ENCODE data around the gene GPR89B.
"Not testable (repeated sequence)": the region's sequence is repeated elsewhere in the genome, so short reads cannot be mapped to it uniquely, and the experiment has no call there.

GPR89B gene

GRCh38 chr1:147978896-147979651, 50.9 kb downstream of the GPR89B start:
- H3K9me3 ChIP-seq (ENCODE audit: control insufficient read depth, insufficient read depth, low read length); H3K4me1 ChIP-seq (ENCODE audit: insufficient read depth, low read length); H3K36me3 ChIP-seq (ENCODE audit: insufficient read depth, low read length); H3K9ac ChIP-seq (ENCODE audit: low read depth, low read length): not testable (repeated sequence)

GRCh38 chr1:147985374-147985773, 57.2 kb downstream of the GPR89B start:
- not testable (repeated sequence) for H3K4me1 ChIP-seq (ENCODE audit: insufficient read depth, low read length); H3K9ac ChIP-seq (ENCODE audit: low read depth, low read length)

GRCh38 chr1:147987893-147988292, 59.7 kb downstream of the GPR89B start:
- not testable (repeated sequence) for H3K9me3 ChIP-seq (ENCODE audit: control insufficient read depth, insufficient read depth, low read length); H3K9ac ChIP-seq (ENCODE audit: low read depth, low read length); H3K4me1 ChIP-seq (ENCODE audit: insufficient read depth, low read length); H3K36me3 ChIP-seq (ENCODE audit: insufficient read depth, low read length)

More at GRCh38 chr1:147985374-147985773, 57.2 kb downstream of the GPR89B start:
- H3K9me3 ChIP-seq (ENCODE audit: control insufficient read depth, insufficient read depth, low read length); H3K36me3 ChIP-seq (ENCODE audit: insufficient read depth, low read length): not testable (repeated sequence)

GRCh38 chr1:147992916-147993315, 64.7 kb downstream of the GPR89B start:
- H3K4me1 ChIP-seq (ENCODE audit: insufficient read depth, low read length); H3K9me3 ChIP-seq (ENCODE audit: control insufficient read depth, insufficient read depth, low read length); H3K9ac ChIP-seq (ENCODE audit: low read depth, low read length); H3K36me3 ChIP-seq (ENCODE audit: insufficient read depth, low read length): not testable (repeated sequence)

GRCh38 chr1:147993400-147993799, 65.2 kb downstream of the GPR89B start:
- not testable (repeated sequence) for H3K9me3 ChIP-seq (ENCODE audit: control insufficient read depth, insufficient read depth, low read length); H3K36me3 ChIP-seq (ENCODE audit: insufficient read depth, low read length); H3K4me1 ChIP-seq (ENCODE audit: insufficient read depth, low read length); H3K9ac ChIP-seq (ENCODE audit: low read depth, low read length)

GRCh38 chr1:147993825-147994615, 65.8 kb downstream of the GPR89B start:
- not testable (repeated sequence) for H3K9ac ChIP-seq (ENCODE audit: low read depth, low read length); H3K4me1 ChIP-seq (ENCODE audit: insufficient read depth, low read length); H3K36me3 ChIP-seq (ENCODE audit: insufficient read depth, low read length); H3K9me3 ChIP-seq (ENCODE audit: control insufficient read depth, insufficient read depth, low read length)

GRCh38 chr1:147996088-147996487, 67.9 kb downstream of the GPR89B start:
- H3K36me3 ChIP-seq (ENCODE audit: insufficient read depth, low read length); H3K9me3 ChIP-seq (ENCODE audit: control insufficient read depth, insufficient read depth, low read length); H3K4me1 ChIP-seq (ENCODE audit: insufficient read depth, low read length); H3K9ac ChIP-seq (ENCODE audit: low read depth, low read length): not testable (repeated sequence)

- H3K9me3 ChIP-seq (ENCODE audit: control insufficient read depth, insufficient read depth, low read length); H3K9ac ChIP-seq (ENCODE audit: low read depth, low read length): not testable (repeated sequence)
Measured at GRCh38 chr1:148007724-148008123, 79.5 kb downstream of the GPR89B start.

GRCh38 chr1:148010527-148010926, 82.3 kb downstream of the GPR89B start:
- Histone ChIP-seq H3K4me1 (ENCODE audit: insufficient read depth, low read length) (peaks cover 16% of the 10 kb centered on the region), H3K9ac (ENCODE audit: low read depth, low read length) (no peak overlapping the region), H3K36me3 (ENCODE audit: insufficient read depth, low read length) (no peaks in the 10 kb centered on the region), H3K9me3 (ENCODE audit: control insufficient read depth, insufficient read depth, low read length) (no peaks in the 10 kb centered on the region)

More at GRCh38 chr1:148007724-148008123, 79.5 kb downstream of the GPR89B start:
- not testable (repeated sequence) for H3K36me3 ChIP-seq (ENCODE audit: insufficient read depth, low read length)
- peaks cover 16% of the 10 kb centered on the region for H3K4me1 ChIP-seq (ENCODE audit: insufficient read depth, low read length)

- H3K36me3 ChIP-seq (ENCODE audit: insufficient read depth, low read length); H3K9me3 ChIP-seq (ENCODE audit: control insufficient read depth, insufficient read depth, low read length): not testable (repeated sequence)
- Histone ChIP-seq H3K4me1 (ENCODE audit: insufficient read depth, low read length) (peaks cover 16% of the 10 kb centered on the region), H3K9ac (ENCODE audit: low read depth, low read length) (peak overlapping the region; percentile 53)
Measured at GRCh38 chr1:148013177-148014144, 85.2 kb downstream of the GPR89B start.

GRCh38 chr1:148014289-148015200, 86.3 kb downstream of the GPR89B start:
- H3K9me3 ChIP-seq (ENCODE audit: control insufficient read depth, insufficient read depth, low read length); H3K36me3 ChIP-seq (ENCODE audit: insufficient read depth, low read length): not testable (repeated sequence)
- H3K4me1 ChIP-seq (ENCODE audit: insufficient read depth, low read length), result peaks cover 16% of the 10 kb centered on the region
- H3K9ac ChIP-seq (ENCODE audit: low read depth, low read length), result peak overlapping the region; percentile 42; the same call in 1 of the 2 replicates

GRCh38 chr1:148024918-148025317, 96.7 kb downstream of the GPR89B start:
- not testable (repeated sequence) for H3K36me3 ChIP-seq (ENCODE audit: insufficient read depth, low read length); H3K9ac ChIP-seq (ENCODE audit: low read depth, low read length); H3K4me1 ChIP-seq (ENCODE audit: insufficient read depth, low read length); H3K9me3 ChIP-seq (ENCODE audit: control insufficient read depth, insufficient read depth, low read length)

- not testable (repeated sequence) for H3K36me3 ChIP-seq (ENCODE audit: insufficient read depth, low read length); H3K4me1 ChIP-seq (ENCODE audit: insufficient read depth, low read length); H3K9me3 ChIP-seq (ENCODE audit: control insufficient read depth, insufficient read depth, low read length); H3K9ac ChIP-seq (ENCODE audit: low read depth, low read length)
Measured at GRCh38 chr1:148027004-148027403, 98.8 kb downstream of the GPR89B start.

Measured in ES-I3 (cell line).